Naive thymus-derived CD4-positive, alpha-beta T cell (primary cell): ENCODE data around the gene SLITRK1. TPM values are rescaled to one million over a fixed set of nuclear protein-coding genes. Genes with fewer than 3 reads are reported as not detected.

ENCODE experiments used
- ATAC-seq: fragments of 150-1000 bp; cut with Tn5 transposase; 2 replicates; pipeline ENCODE4 v1.10.0; 2021; ENCODE audit warnings: mild to moderate bottlenecking, moderate library complexity
- CTCF ChIA-PET: fragments of 350-600 bp; sonication (Branson Sonifier 250); formaldehyde crosslinking; loops from one replicate; lab custom pipeline; 2021; ENCODE audit warnings: antibody characterized with exemption; lab: Charles Lee
- POLR2A ChIA-PET: fragments of 350-600 bp; sonication (Branson Sonifier 250); formaldehyde crosslinking; loops from one replicate; lab custom pipeline; 2021; ENCODE audit warnings: antibody characterized with exemption, inconsistent platforms; lab: Charles Lee
- DNase-seq, 9 donors: peaks; one replicate each; pipeline versions ENCODE4 v3.0.0 to v3.0.0-alpha.2; 2020 to 2022; ENCODE audit warnings: mixed read lengths in 1 of 9
- H3K27ac ChIP-seq: one replicate; pipeline ENCODE4 v1.7.0; 2013; ENCODE audit warnings: mild to moderate bottlenecking, low read depth, low read length, moderate library complexity
- H3K27me3 ChIP-seq, 2 donors: one replicate each; pipeline ENCODE4 v1.7.0; 2013; ENCODE audit warnings: low read length in 2 of 2, mild to moderate bottlenecking in 2 of 2, moderate library complexity in 2 of 2; ENCODE audit not compliant: control insufficient read depth in 2 of 2, insufficient read depth in 2 of 2
- H3K36me3 ChIP-seq, 3 experiments: 1 replicate in 2 of 3; 2 replicates in 1 of 3; pipeline ENCODE4 v1.7.0; 2013; ENCODE audit warnings: low read length in 3 of 3, mild to moderate bottlenecking in 3 of 3, moderate library complexity in 1 of 3; ENCODE audit not compliant: insufficient read depth in 3 of 3, control insufficient read depth in 2 of 3
- H3K4me1 ChIP-seq, 2 donors: one replicate each; pipeline ENCODE4 v1.7.0; 2013; ENCODE audit warnings: low read length in 2 of 2, mild to moderate bottlenecking in 2 of 2, moderate library complexity in 1 of 2; ENCODE audit not compliant: control insufficient read depth in 2 of 2, insufficient read depth in 2 of 2
- H3K4me3 ChIP-seq: 2 replicates; pipeline ENCODE4 v1.7.0; 2013; ENCODE audit warnings: mild to moderate bottlenecking, low read length
- H3K9me3 ChIP-seq, 3 experiments: 1 replicate in 2 of 3; 2 replicates in 1 of 3; pipeline ENCODE4 v1.7.0; 2013; ENCODE audit warnings: low read length in 3 of 3; ENCODE audit not compliant: control insufficient read depth in 2 of 3
- H3K27ac Mint-ChIP-seq, 9 donors: one replicate each; pipeline ENCODE4 v1.8.0; 2020 to 2022; ENCODE audit warnings: mixed read lengths in 9 of 9, mild to moderate bottlenecking in 8 of 9, moderate library complexity in 5 of 9, inconsistent platforms in 2 of 9
- H3K27me3 Mint-ChIP-seq, 5 donors: one replicate each; pipeline ENCODE4 v1.8.0; 2021 to 2022; ENCODE audit warnings: mixed read lengths in 5 of 5, mild to moderate bottlenecking in 1 of 5
- H3K36me3 Mint-ChIP-seq, 5 donors: one replicate each; pipeline ENCODE4 v1.8.0; 2020 to 2022; ENCODE audit warnings: mixed read lengths in 5 of 5, mild to moderate bottlenecking in 3 of 5, inconsistent platforms in 1 of 5
- H3K4me1 Mint-ChIP-seq, 7 donors: one replicate each; pipeline ENCODE4 v1.8.0; 2020 to 2022; ENCODE audit warnings: mixed read lengths in 7 of 7, mild to moderate bottlenecking in 3 of 7, inconsistent platforms in 1 of 7
- H3K4me3 Mint-ChIP-seq, 10 donors: one replicate each; pipeline ENCODE4 v1.8.0; 2020 to 2022; ENCODE audit warnings: mild to moderate bottlenecking in 10 of 10, mixed read lengths in 10 of 10, moderate library complexity in 6 of 10, inconsistent platforms in 2 of 10
- H3K9me3 Mint-ChIP-seq, 11 donors: one replicate each; pipeline ENCODE4 v1.8.0; 2020 to 2022; ENCODE audit warnings: mixed read lengths in 11 of 11, mild to moderate bottlenecking in 4 of 11, inconsistent platforms in 1 of 11, moderate library complexity in 1 of 11
- intact Hi-C, 2 donors: fragments of 100-400 bp; cut with micrococcal nuclease; formaldehyde crosslinking; loops; one replicate each; pipeline ENCODE4 v1.15.1; 2023
- polyA plus RNA-seq, 2 donors: library from polyadenylated mRNA; unstranded; fragments of 300-500 nt; fragmentation: Illumina TruSeq; gene quantifications; one replicate each; pipeline ENCODE4 v1.2.3, GENCODE V29; 2021
- total RNA-seq, 6 experiments: library from RNA in 5 of 6; stranded (reverse) in 5 of 6; gene quantifications; 1 replicate in 5 of 6; 2 replicates in 1 of 6; pipeline ENCODE4 v1.2.3 and lab custom pipeline; 2021 to 2026

SLITRK1 gene
- total and polyA plus RNA-seq, 7 experiments from 2014 or later, result not detected

GRCh38 chr13:83881140-83881684 lies 1.1 kb downstream of the SLITRK1 start:
- peaks cover 0 to 3% of the 10 kb centered on the region in 2 donors for H3K27me3 ChIP-seq
- peaks cover 0 to 8% (median 0%) of the 10 kb centered on the region in 5 donors for H3K36me3 Mint-ChIP-seq

GRCh38 chr13:83880275-83881139 lies 1.8 kb downstream of the SLITRK1 start:
- no peak overlapping the region for H3K4me3 Mint-ChIP-seq
- peaks cover 0 to 8% (median 0%) of the 10 kb centered on the region in 5 donors for H3K36me3 Mint-ChIP-seq
- H3K27ac Mint-ChIP-seq, result no peak overlapping the region
- no peak for DNase-seq
- H3K9me3 Mint-ChIP-seq, result peaks cover 0 to 39% (median 7%) of the 10 kb centered on the region in 11 donors
- H3K27me3 ChIP-seq, result peaks cover 0 to 3% of the 10 kb centered on the region in 2 donors
- no peak overlapping the region for H3K27ac ChIP-seq
- CTCF ChIA-PET, result no interaction called here
- POLR2A ChIA-PET, result no interaction called here
- H3K4me1 Mint-ChIP-seq, result peaks cover 0 to 24% (median 4%) of the 10 kb centered on the region in 7 donors
- no peak for ATAC-seq
- intact Hi-C loops, result no loop called here
- no peak overlapping the region for H3K4me3 ChIP-seq
- H3K9me3 ChIP-seq, result no peaks in the 10 kb centered on the region
- H3K36me3 ChIP-seq, result no peaks in the 10 kb centered on the region
- peaks cover 46 to 64% (median 58%) of the 10 kb centered on the region in 5 donors for H3K27me3 Mint-ChIP-seq
- no peaks in the 10 kb centered on the region for H3K4me1 ChIP-seq

More at GRCh38 chr13:83881140-83881684, 1.1 kb downstream of the SLITRK1 start:
- Mint-ChIP-seq H3K9me3 (peaks cover 0 to 39% (median 7%) of the 10 kb centered on the region in 11 donors), H3K4me3 (no peak overlapping the region), H3K27me3 (peaks cover 46 to 64% (median 58%) of the 10 kb centered on the region in 5 donors), H3K27ac (no peak overlapping the region), H3K4me1 (peaks cover 0 to 24% (median 4%) of the 10 kb centered on the region in 7 donors)
- POLR2A ChIA-PET, result no interaction called here
- ATAC-seq (no peak), DNase-seq (no peak)
- no peaks in the 10 kb centered on the region for H3K4me1 ChIP-seq
- H3K4me3 ChIP-seq, result no peak overlapping the region
- intact Hi-C loops, result no loop called here
- H3K9me3 ChIP-seq, result no peaks in the 10 kb centered on the region
- no peak overlapping the region for H3K27ac ChIP-seq
- H3K36me3 ChIP-seq, result no peaks in the 10 kb centered on the region
- CTCF ChIA-PET, result no interaction called here

GRCh38 chr13:83879431-83880171 lies 2.7 kb downstream of the SLITRK1 start:
- H3K9me3 Mint-ChIP-seq, result peaks cover 0 to 39% (median 7%) of the 10 kb centered on the region in 11 donors
- ChIA-PET POLR2A (no interaction called here), CTCF (no interaction called here)
- Histone ChIP-seq H3K4me3 (no peak overlapping the region), H3K9me3 (no peaks in the 10 kb centered on the region), H3K27ac (no peak overlapping the region), H3K27me3 (peaks cover 0 to 3% of the 10 kb centered on the region in 2 donors), H3K36me3 (no peaks in the 10 kb centered on the region), H3K4me1 (no peaks in the 10 kb centered on the region)
- intact Hi-C loops, result no loop called here
- H3K4me3 Mint-ChIP-seq, result peak overlapping the region in 2 of 10 donors; percentile 35 to 40
- no peak overlapping the region for H3K27ac Mint-ChIP-seq
- H3K27me3 Mint-ChIP-seq, result peaks cover 46 to 64% (median 58%) of the 10 kb centered on the region in 5 donors
- peaks cover 0 to 8% (median 0%) of the 10 kb centered on the region in 5 donors for H3K36me3 Mint-ChIP-seq
- ATAC-seq (no peak), DNase-seq (no peak)
- H3K4me1 Mint-ChIP-seq, result peaks cover 0 to 24% (median 4%) of the 10 kb centered on the region in 7 donors

- Histone ChIP-seq H3K27me3 (peaks cover 0 to 3% of the 10 kb centered on the region in 2 donors), H3K9me3 (no peaks in the 10 kb centered on the region), H3K4me3 (no peak overlapping the region), H3K36me3 (no peaks in the 10 kb centered on the region), H3K4me1 (no peaks in the 10 kb centered on the region), H3K27ac (no peak overlapping the region)
- Mint-ChIP-seq H3K4me3 (peak overlapping the region in 2 of 10 donors; percentile 35 to 40), H3K4me1 (peaks cover 0 to 24% (median 4%) of the 10 kb centered on the region in 7 donors), H3K9me3 (peaks cover 0 to 39% (median 7%) of the 10 kb centered on the region in 11 donors), H3K27ac (no peak overlapping the region), H3K36me3 (peaks cover 0 to 8% (median 0%) of the 10 kb centered on the region in 5 donors), H3K27me3 (peaks cover 44 to 61% (median 56%) of the 10 kb centered on the region in 5 donors)
- intact Hi-C loops, result no loop called here
- DNase-seq (no peak), ATAC-seq (no peak)
- CTCF ChIA-PET, result no interaction called here
- POLR2A ChIA-PET, result no interaction called here
Observed at GRCh38 chr13:83878691-83879430, 3.4 kb downstream of the SLITRK1 start.

GRCh38 chr13:83877651-83878355 lies 4.5 kb downstream of the SLITRK1 start:
- Histone ChIP-seq H3K9me3 (no peaks in the 10 kb centered on the region), H3K4me1 (no peaks in the 10 kb centered on the region), H3K4me3 (no peak overlapping the region), H3K27me3 (peaks cover 0 to 3% of the 10 kb centered on the region in 2 donors), H3K27ac (no peak overlapping the region), H3K36me3 (no peaks in the 10 kb centered on the region)
- DNase-seq, result no peak
- peaks cover 36 to 53% (median 48%) of the 10 kb centered on the region in 5 donors for H3K27me3 Mint-ChIP-seq
- peaks cover 0 to 36% (median 5%) of the 10 kb centered on the region in 11 donors for H3K9me3 Mint-ChIP-seq
- POLR2A ChIA-PET, result no interaction called here
- ATAC-seq, result no peak
- H3K4me3 Mint-ChIP-seq, result no peak overlapping the region
- peaks cover 0 to 23% (median 4%) of the 10 kb centered on the region in 7 donors for H3K4me1 Mint-ChIP-seq
- CTCF ChIA-PET, result no interaction called here
- intact Hi-C loops, result no loop called here
- peaks cover 0 to 5% (median 0%) of the 10 kb centered on the region in 5 donors for H3K36me3 Mint-ChIP-seq
- H3K27ac Mint-ChIP-seq, result no peak overlapping the region
